Heart left ventricle (tissue), 13 donors: Measurements from ENCODE around the gene SLC7A1.

Experiments used
- CTCF ChIP-seq, 12 donors: fragments of 200-600 bp; sonication (generic) in 4 of 12; IDR thresholded peaks; one replicate each; pipeline versions ENCODE4 v1.5.0 to v1.8.0; 2018 to 2022; ENCODE audit warnings: antibody characterized with exemption in 12 of 12, mild to moderate bottlenecking in 5 of 12
- POLR2A ChIP-seq, 2 donors: fragments of 450-650 bp; IDR thresholded peaks; one replicate each; pipeline ENCODE4 v1.6.1; 2017; ENCODE audit warnings: antibody characterized with exemption in 2 of 2, mild to moderate bottlenecking in 2 of 2, moderate library complexity in 2 of 2
- donor health status: ischemic (EF 13 %, LVEDD 7.1; RV severe dilation, severe dysfunction).
- donor health status: DM: no; HTN: yes; CAD: no.
- donor health status: DM: no; HTN: no; CAD: no.
- donor health status: ischemic (EF 25% LVEDD 6.9; RV normal size, moderate dysfunction).
- donor health status: ischemic (EF 25% LVEDD 5.7; RV mildly dilated, moderate dysfunction).
- donor health status: ischemic (EF 35%, LVEDD 5.7; RV mildly dilated, moderate dysfunction).
- donor health status: nonischemic (EF 11% LVEDD 7.7; RV severe dilation, severe dysfunction).
- donor health status: DM: yes; HTN: yes; CAD: no.
- donor health status: PGD.
- donor health status: ischemic (EF 29% LVEDD 5.4; RV normal size, mild dysfunction).
- donor health status: nonischemic (EF 23%, LVEDD 6.1; RV moderate dilation, normal function).

GRCh38 chr13:29516880-29517279 is 78.6 kb downstream of the SLC7A1 start:
- TF ChIP-seq POLR2A (IDR thresholded peaks at IDR 0.05) (no peak), CTCF (IDR thresholded peaks at IDR 0.05) (no peak)
